ENCODE data around the gene MAS1L.

GRCh38 chr6:29451471-29452193, 36.1 kb downstream of the MAS1L start:
- no peak for TF ChIP-seq POLR2A (IDR thresholded peaks at IDR 0.05)
- TF ChIP-seq, protein P1, sequence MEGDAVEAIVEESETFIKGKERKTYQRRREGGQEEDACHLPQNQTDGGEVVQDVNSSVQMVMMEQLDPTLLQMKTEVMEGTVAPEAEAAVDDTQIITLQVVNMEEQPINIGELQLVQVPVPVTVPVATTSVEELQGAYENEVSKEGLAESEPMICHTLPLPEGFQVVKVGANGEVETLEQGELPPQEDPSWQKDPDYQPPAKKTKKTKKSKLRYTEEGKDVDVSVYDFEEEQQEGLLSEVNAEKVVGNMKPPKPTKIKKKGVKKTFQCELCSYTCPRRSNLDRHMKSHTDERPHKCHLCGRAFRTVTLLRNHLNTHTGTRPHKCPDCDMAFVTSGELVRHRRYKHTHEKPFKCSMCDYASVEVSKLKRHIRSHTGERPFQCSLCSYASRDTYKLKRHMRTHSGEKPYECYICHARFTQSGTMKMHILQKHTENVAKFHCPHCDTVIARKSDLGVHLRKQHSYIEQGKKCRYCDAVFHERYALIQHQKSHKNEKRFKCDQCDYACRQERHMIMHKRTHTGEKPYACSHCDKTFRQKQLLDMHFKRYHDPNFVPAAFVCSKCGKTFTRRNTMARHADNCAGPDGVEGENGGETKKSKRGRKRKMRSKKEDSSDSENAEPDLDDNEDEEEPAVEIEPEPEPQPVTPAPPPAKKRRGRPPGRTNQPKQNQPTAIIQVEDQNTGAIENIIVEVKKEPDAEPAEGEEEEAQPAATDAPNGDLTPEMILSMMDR (IDR thresholded peaks at IDR 0.05) = no peak
